CD14-positive monocyte (primary cell): ENCODE measurements around the gene PHKA2. TPM values are rescaled to one million over a fixed set of nuclear protein-coding genes. Genes with fewer than 3 reads are reported as not detected.
"Not testable (repeated sequence)": the region's sequence is repeated elsewhere in the genome, so short reads cannot be mapped to it uniquely, and the experiment has no call there.

Source experiments
- DNase-seq, 3 donors: peaks; one replicate each; pipeline ENCODE4 v3.0.0-alpha.2; 2011 to 2022
- H2AFZ ChIP-seq: 2 replicates; pipeline ENCODE4 v1.6.0; 2012; ENCODE audit warnings: mild to moderate bottlenecking, low read depth, low read length, inconsistent platforms; ENCODE audit not compliant: insufficient read depth, poor library complexity, severe bottlenecking
- H3K27ac ChIP-seq, 2 donors: 1 replicate in 1 of 2; 2 replicates in 1 of 2; pipeline ENCODE4 v1.5.1; 2012 to 2013; ENCODE audit warnings: low read length in 2 of 2, control low read depth in 1 of 2, inconsistent platforms in 1 of 2, low read depth in 1 of 2, mild to moderate bottlenecking in 1 of 2
- H3K27me3 ChIP-seq, 2 donors: one replicate each; pipeline versions ENCODE4 v1.6.0 to v1.6.1; 2011 to 2013; ENCODE audit warnings: low read length in 2 of 2; ENCODE audit not compliant: control insufficient read depth in 2 of 2, insufficient read depth in 2 of 2
- H3K36me3 ChIP-seq, 2 donors: replicated peaks in 1 of 2; 1 replicate in 1 of 2; 2 replicates in 1 of 2; pipeline versions ENCODE4 v1.5.1 to v1.6.1; 2012 to 2013; ENCODE audit warnings: low read length in 2 of 2, control low read depth in 1 of 2, inconsistent platforms in 1 of 2, mild to moderate bottlenecking in 1 of 2; ENCODE audit not compliant: insufficient read depth in 2 of 2, control insufficient read depth in 1 of 2
- H3K4me1 ChIP-seq, 2 donors: 1 replicate in 1 of 2; 2 replicates in 1 of 2; pipeline versions ENCODE4 v1.5.1 to v1.6.1; 2012 to 2013; ENCODE audit warnings: low read length in 2 of 2, control low read depth in 1 of 2, inconsistent platforms in 1 of 2, mild to moderate bottlenecking in 1 of 2, moderate library complexity in 1 of 2; ENCODE audit not compliant: insufficient read depth in 2 of 2, control insufficient read depth in 1 of 2
- H3K4me2 ChIP-seq: replicated peaks from 2 replicates; pipeline ENCODE3; 2012; ENCODE audit warnings: low read length, moderate library complexity, mild to moderate bottlenecking; ENCODE audit not compliant: poor library complexity, severe bottlenecking; ENCODE audit errors: extremely low read depth
- H3K4me3 ChIP-seq, 3 experiments: fragments of 200-600 bp in 1 of 3; sonication (generic) in 1 of 3; replicated peaks in 1 of 3; 1 replicate in 2 of 3; 2 replicates in 1 of 3; pipeline ENCODE4 v1.5.1; 2011 to 2013; ENCODE audit warnings: low read length in 3 of 3, mild to moderate bottlenecking in 3 of 3, control low read depth in 2 of 3, low read depth in 2 of 3, inconsistent platforms in 1 of 3, moderate library complexity in 1 of 3
- H3K79me2 ChIP-seq: 2 replicates; pipeline ENCODE4 v1.6.0; 2012; ENCODE audit warnings: mild to moderate bottlenecking, control low read depth, inconsistent platforms, low read length, moderate library complexity; ENCODE audit not compliant: insufficient read depth
- H3K9ac ChIP-seq: 2 replicates; pipeline ENCODE4 v1.6.0; 2017; ENCODE audit warnings: low read length, mild to moderate bottlenecking; ENCODE audit not compliant: insufficient read depth, poor library complexity, severe bottlenecking
- H3K9me3 ChIP-seq, 2 donors: replicated peaks in 1 of 2; 1 replicate in 1 of 2; 2 replicates in 1 of 2; pipeline versions ENCODE4 v1.5.1 to v1.6.1; 2012 to 2013; ENCODE audit warnings: low read length in 2 of 2, control low read depth in 1 of 2; ENCODE audit not compliant: control insufficient read depth in 1 of 2, insufficient read depth in 1 of 2
- H4K20me1 ChIP-seq: 2 replicates; pipeline ENCODE4 v1.6.0; 2012; ENCODE audit warnings: mild to moderate bottlenecking, low read length, control low read depth, moderate library complexity; ENCODE audit not compliant: insufficient read depth
- H3K27ac Mint-ChIP-seq, 7 donors: one replicate each; pipeline ENCODE4 v1.8.0; 2020; ENCODE audit warnings: mild to moderate bottlenecking in 7 of 7, mixed read lengths in 7 of 7, moderate library complexity in 6 of 7, inconsistent platforms in 2 of 7
- H3K27me3 Mint-ChIP-seq, 3 donors: one replicate each; pipeline ENCODE4 v1.8.0; 2021 to 2022; ENCODE audit warnings: low read depth in 3 of 3, mild to moderate bottlenecking in 3 of 3, mixed read lengths in 3 of 3, moderate library complexity in 3 of 3, inconsistent platforms in 1 of 3
- H3K36me3 Mint-ChIP-seq, 2 donors: one replicate each; pipeline ENCODE4 v1.8.0; 2020; ENCODE audit warnings: mixed read lengths in 2 of 2, inconsistent platforms in 1 of 2, mild to moderate bottlenecking in 1 of 2
- H3K4me1 Mint-ChIP-seq: one replicate; pipeline ENCODE4 v1.8.0; 2020; ENCODE audit warnings: mild to moderate bottlenecking, mixed read lengths
- H3K4me3 Mint-ChIP-seq, 2 donors: one replicate each; pipeline ENCODE4 v1.8.0; 2020; ENCODE audit warnings: mild to moderate bottlenecking in 2 of 2, mixed read lengths in 2 of 2, moderate library complexity in 1 of 2
- H3K9me3 Mint-ChIP-seq, 7 donors: one replicate each; pipeline ENCODE4 v1.8.0; 2020 to 2022; ENCODE audit warnings: mixed read lengths in 7 of 7, mild to moderate bottlenecking in 6 of 7, moderate library complexity in 6 of 7, inconsistent platforms in 2 of 7
- WGBS: methylation state at CpG from one replicate; pipeline ENCODE4 v1.1.5; 2013; ENCODE audit warnings: missing lambda C conversion rate; ENCODE audit not compliant: insufficient coverage; 5-methylcytosine and 5-hydroxymethylcytosine counted together
- intact Hi-C, 2 donors: fragments of 100-400 bp; cut with micrococcal nuclease; formaldehyde crosslinking; loops; one replicate each; pipeline versions ENCODE4 v1.15.0 to v1.15.1; 2023
- polyA plus RNA-seq, 3 donors: library from polyadenylated mRNA; depleted of rRNA in 1 of 3; unstranded in 2 of 3; stranded (reverse) in 1 of 3; fragments of 300-500 nt in 2 of 3; fragments of >200 nt in 1 of 3; fragmentation: Illumina TruSeq in 2 of 3; gene quantifications; 1 replicate in 2 of 3; 2 replicates in 1 of 3; pipeline ENCODE4 v1.2.3, GENCODE V29; 2012 to 2021
- TF ChIP-seq, protein P1 (sequence below): fragments of 200-600 bp; IDR thresholded peaks from one replicate; pipeline ENCODE4 v1.8.0; 2022; ENCODE audit warnings: antibody characterized with exemption, mild to moderate bottlenecking

PHKA2 gene
- polyA plus RNA-seq, 3 donors: 8.7 to 63.3 (median 9.1) TPM

DNA sequence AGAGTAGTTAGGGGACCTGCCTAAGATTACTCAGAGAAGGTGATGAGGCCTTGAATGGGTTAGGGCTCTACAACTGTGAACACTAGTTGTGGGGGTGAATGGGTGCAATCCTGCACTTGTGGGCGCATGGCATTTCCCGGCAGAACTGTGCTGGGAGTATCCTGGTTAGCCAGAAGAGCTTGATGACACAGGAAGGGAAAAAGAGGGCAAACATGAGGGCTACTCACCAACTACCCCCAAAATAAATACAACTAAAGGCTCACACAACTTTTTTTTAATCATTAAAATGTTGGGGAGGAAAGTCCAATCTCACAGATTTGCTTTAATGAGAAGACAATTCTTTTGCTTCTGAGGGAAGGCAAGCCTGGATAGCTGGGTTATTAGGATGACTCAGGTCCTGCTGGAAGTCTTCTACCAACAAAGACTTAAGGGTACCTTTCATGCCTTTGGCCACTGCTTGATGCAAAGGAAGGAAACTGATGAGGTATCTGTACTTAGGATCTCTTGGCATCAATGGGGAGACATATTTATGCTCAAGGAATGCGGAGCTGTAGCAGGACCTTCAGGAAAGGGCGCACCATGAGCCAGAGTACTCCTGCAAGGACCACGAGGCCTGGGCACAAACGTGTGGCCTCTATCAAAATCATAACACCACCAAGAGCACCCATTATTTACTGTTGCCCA is 2.6 kb downstream of the PHKA2 start:
- no peak overlapping the region for H3K4me3 ChIP-seq
- H3K27me3 ChIP-seq: peaks cover 0 to 5% of the 10 kb centered on the region in 2 donors
- H3K36me3 ChIP-seq: no peaks in the 10 kb centered on the region
- H3K4me1 ChIP-seq: peaks cover 18 to 23% of the 10 kb centered on the region in 2 donors
- peaks cover 0 to 11% (median 4%) of the 10 kb centered on the region in 7 donors for H3K9me3 Mint-ChIP-seq
- intact Hi-C loops: loop anchor here in 1 of 2 donors (10.0 kb wide), 1 partner anchor 46 kb away; no protein-coding TSS in a partner anchor
- peaks cover 0 to 2% of the 10 kb centered on the region in 2 donors for H3K36me3 Mint-ChIP-seq
- H4K20me1 ChIP-seq: peaks cover 8% of the 10 kb centered on the region
- no peak overlapping the region for H3K4me3 Mint-ChIP-seq
- H3K4me1 Mint-ChIP-seq: peaks cover 28% of the 10 kb centered on the region
- TF ChIP-seq, protein P1, sequence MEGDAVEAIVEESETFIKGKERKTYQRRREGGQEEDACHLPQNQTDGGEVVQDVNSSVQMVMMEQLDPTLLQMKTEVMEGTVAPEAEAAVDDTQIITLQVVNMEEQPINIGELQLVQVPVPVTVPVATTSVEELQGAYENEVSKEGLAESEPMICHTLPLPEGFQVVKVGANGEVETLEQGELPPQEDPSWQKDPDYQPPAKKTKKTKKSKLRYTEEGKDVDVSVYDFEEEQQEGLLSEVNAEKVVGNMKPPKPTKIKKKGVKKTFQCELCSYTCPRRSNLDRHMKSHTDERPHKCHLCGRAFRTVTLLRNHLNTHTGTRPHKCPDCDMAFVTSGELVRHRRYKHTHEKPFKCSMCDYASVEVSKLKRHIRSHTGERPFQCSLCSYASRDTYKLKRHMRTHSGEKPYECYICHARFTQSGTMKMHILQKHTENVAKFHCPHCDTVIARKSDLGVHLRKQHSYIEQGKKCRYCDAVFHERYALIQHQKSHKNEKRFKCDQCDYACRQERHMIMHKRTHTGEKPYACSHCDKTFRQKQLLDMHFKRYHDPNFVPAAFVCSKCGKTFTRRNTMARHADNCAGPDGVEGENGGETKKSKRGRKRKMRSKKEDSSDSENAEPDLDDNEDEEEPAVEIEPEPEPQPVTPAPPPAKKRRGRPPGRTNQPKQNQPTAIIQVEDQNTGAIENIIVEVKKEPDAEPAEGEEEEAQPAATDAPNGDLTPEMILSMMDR: no peak
- no peak overlapping the region for H3K4me2 ChIP-seq
- peaks cover 0 to 5% of the 10 kb centered on the region in 2 donors for H3K9me3 ChIP-seq
- no peak overlapping the region for H2AFZ ChIP-seq
- peak overlapping the region in 2 of 7 donors; percentile 23 to 48 for H3K27ac Mint-ChIP-seq
- peaks cover 0 to 18% (median 3%) of the 10 kb centered on the region in 3 donors for H3K27me3 Mint-ChIP-seq
- H3K27ac ChIP-seq: no peak overlapping the region
- peaks cover 61% of the 10 kb centered on the region for H3K79me2 ChIP-seq
- no peak for DNase-seq
- WGBS: 100% methylated on average over 1 of the region's 6 CpGs
- H3K9ac ChIP-seq: no peak overlapping the region

DNA sequence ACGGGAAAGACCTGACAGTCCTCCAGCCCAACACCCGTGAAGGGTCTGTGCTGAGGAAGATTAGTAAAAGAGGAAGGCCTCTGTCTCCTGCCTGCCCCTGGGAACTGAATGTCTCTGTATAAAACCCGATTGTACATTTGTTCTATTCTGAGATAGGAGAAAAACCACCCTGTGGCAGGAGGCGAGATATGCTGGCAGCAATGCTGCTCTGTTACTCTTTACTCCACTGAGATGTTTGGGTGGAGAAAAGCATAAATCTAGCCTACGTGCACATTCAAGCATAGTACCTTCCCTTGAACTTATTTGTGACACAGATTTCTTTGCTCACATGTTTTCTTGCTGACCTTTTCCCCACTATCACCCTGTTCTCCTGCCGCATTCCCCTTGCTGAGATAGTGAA is 3.7 kb downstream of the PHKA2 start:
- no CpG with 5 or more reads among the region's 6 CpGs for WGBS
- Mint-ChIP-seq H3K4me1 (peaks cover 24% of the 10 kb centered on the region), H3K27ac (peak overlapping the region in 2 of 7 donors; percentile 17 to 26), H3K9me3 (peaks cover 0 to 11% (median 4%) of the 10 kb centered on the region in 7 donors), H3K27me3 (peaks cover 0 to 17% (median 3%) of the 10 kb centered on the region in 3 donors)
- H3K79me2 ChIP-seq: peaks cover 61% of the 10 kb centered on the region
- DNase-seq, H3K36me3 Mint-ChIP-seq, H3K9me3 ChIP-seq, H2AFZ ChIP-seq, H3K27ac ChIP-seq, H4K20me1 ChIP-seq, H3K27me3 ChIP-seq, H3K9ac ChIP-seq, H3K4me3 Mint-ChIP-seq, H3K4me2 ChIP-seq, H3K36me3 ChIP-seq, H3K4me3 ChIP-seq: not testable (repeated sequence)
- intact Hi-C loops: loop anchor here in 1 of 2 donors (10.0 kb wide), 1 partner anchor 45 kb away; no protein-coding TSS in a partner anchor
- peaks cover 16 to 19% of the 10 kb centered on the region in 2 donors for H3K4me1 ChIP-seq
